Keratinocyte (primary cell): Measurements from ENCODE around the gene SMYD3. TPM values are rescaled to one million over a fixed set of nuclear protein-coding genes. Genes with fewer than 3 reads are reported as not detected.

Source experiments
- DNase-seq: peaks from one replicate; pipeline ENCODE4 v3.0.0-alpha.2; 2011; ENCODE audit warnings: low read depth, missing footprints, low spot score
- FAIRE-seq: peaks from 2 replicates; lab custom pipeline; 2011; peaks lifted over from hg19 to GRCh38; lab: Jason Lieb, UNC
- H2AFZ ChIP-seq: 2 replicates; pipeline ENCODE4 v1.6.0; 2012; ENCODE audit warnings: low read length, control low read depth, inconsistent platforms; ENCODE audit not compliant: control insufficient read depth
- H3K27ac ChIP-seq: 2 replicates; pipeline ENCODE4 v1.5.1; 2011; ENCODE audit warnings: low read length; ENCODE audit not compliant: control insufficient read depth, insufficient read depth
- H3K27me3 ChIP-seq: 3 replicates; pipeline ENCODE4 v1.6.0; 2011; ENCODE audit warnings: low read length; ENCODE audit not compliant: control insufficient read depth, insufficient read depth; ENCODE audit errors: extremely low read depth
- H3K36me3 ChIP-seq, 2 experiments: 2 replicates in 1 of 2; 3 replicates in 1 of 2; pipeline ENCODE4 v1.5.1; 2011; ENCODE audit warnings: low read length in 2 of 2, mild to moderate bottlenecking in 1 of 2; ENCODE audit not compliant: control insufficient read depth in 2 of 2, insufficient read depth in 2 of 2; ENCODE audit errors: extremely low read depth in 1 of 2
- H3K4me1 ChIP-seq: 3 replicates; pipeline ENCODE4 v1.5.1; 2011; ENCODE audit warnings: low read length; ENCODE audit not compliant: control insufficient read depth, insufficient read depth; ENCODE audit errors: extremely low read depth
- H3K4me2 ChIP-seq: 3 replicates; pipeline ENCODE4 v1.6.0; 2011; ENCODE audit warnings: low read depth, low read length; ENCODE audit not compliant: control insufficient read depth, insufficient read depth; ENCODE audit errors: extremely low read depth
- H3K4me3 ChIP-seq, 3 experiments: fragments of 200-600 bp in 1 of 3; sonication (generic) in 1 of 3; 2 replicates in 2 of 3; 3 replicates in 1 of 3; pipeline ENCODE4 v1.5.1; 2011 to 2016; ENCODE audit warnings: low read length in 3 of 3, mild to moderate bottlenecking in 3 of 3, control low read depth in 2 of 3, inconsistent platforms in 1 of 3, low read depth in 1 of 3, mixed read lengths in 1 of 3, mixed run types in 1 of 3, moderate library complexity in 1 of 3; ENCODE audit not compliant: control insufficient read depth in 2 of 3, insufficient read depth in 2 of 3; ENCODE audit errors: extremely low read depth in 1 of 3
- H3K79me2 ChIP-seq: 2 replicates; pipeline ENCODE4 v1.6.0; 2012; ENCODE audit warnings: low read length; ENCODE audit not compliant: control insufficient read depth, insufficient read depth
- H3K9ac ChIP-seq: 3 replicates; pipeline ENCODE4 v1.6.0; 2011; ENCODE audit warnings: low read length; ENCODE audit not compliant: control insufficient read depth, insufficient read depth; ENCODE audit errors: extremely low read depth
- H3K9me1 ChIP-seq: 3 replicates; pipeline ENCODE4 v1.6.0; 2011; ENCODE audit warnings: low read length; ENCODE audit not compliant: control insufficient read depth, insufficient read depth; ENCODE audit errors: extremely low read depth
- H3K9me3 ChIP-seq: 2 replicates; pipeline ENCODE4 v1.5.1; 2012; ENCODE audit warnings: low read depth, low read length; ENCODE audit not compliant: control insufficient read depth
- H4K20me1 ChIP-seq: 3 replicates; pipeline ENCODE4 v1.6.0; 2011; ENCODE audit warnings: low read length; ENCODE audit not compliant: control insufficient read depth, insufficient read depth; ENCODE audit errors: extremely low read depth
- CTCF ChIP-seq, 3 experiments: IDR thresholded peaks in 1 of 3; conservative IDR thresholded peaks in 1 of 3; optimal IDR thresholded peaks in 1 of 3; 2 replicates in 2 of 3; 3 replicates in 1 of 3; pipeline versions ENCODE3 to v1.5.1; 2011; ENCODE audit warnings: low read length in 3 of 3, mild to moderate bottlenecking in 3 of 3, moderate library complexity in 2 of 3, control low read depth in 1 of 3, inconsistent platforms in 1 of 3; ENCODE audit not compliant: insufficient read depth in 2 of 3; ENCODE audit errors: extremely low read depth in 1 of 3
- EZH2 ChIP-seq: IDR thresholded peaks from one replicate; pipeline ENCODE4 v1.6.1; 2012; ENCODE audit warnings: inconsistent platforms, mild to moderate bottlenecking, low read length, moderate library complexity
- dilution Hi-C: fragments of 300-500 bp; cut with MboI; formaldehyde crosslinking; loops from one replicate; pipeline ENCODE4 v1.7.0; 2020; ENCODE audit warnings: low sequenced_read_pairs; ENCODE audit not compliant: extremely low pct_ligation_motif_present
- polyA plus RNA-seq, 5 experiments: library from polyadenylated mRNA; depleted of rRNA in 3 of 5; stranded (reverse) in 3 of 5; stranded (forward) in 1 of 5; unstranded in 1 of 5; fragments of >200 nt; gene quantifications; 1 replicate in 1 of 5; 2 replicates in 3 of 5; 3 replicates in 1 of 5; pipeline versions ENCODE4 v1.2.1 to v1.2.3, GENCODE V29; 2011 to 2012; ENCODE audit warnings: missing spikeins in 2 of 5, low read depth in 1 of 5, low replicate concordance in 1 of 5

SMYD3 gene
- polyA plus RNA-seq, 1 donor (not counting 4 experiments of a cell fraction or from before 2014, with no cell fraction given) = 31.0 TPM

GRCh38 chr1:245872475-245872874 lies 634.6 kb downstream of the SMYD3 start:
- Histone ChIP-seq H3K4me3 (no peak overlapping the region), H3K79me2 (no peaks in the 10 kb centered on the region), H3K9ac (no peak overlapping the region), H3K27me3 (no peaks in the 10 kb centered on the region), H3K36me3 (no peaks in the 10 kb centered on the region), H2AFZ (no peak overlapping the region), H3K9me1 (no peaks in the 10 kb centered on the region), H3K9me3 (no peaks in the 10 kb centered on the region), H3K27ac (no peak overlapping the region), H4K20me1 (no peaks in the 10 kb centered on the region), H3K4me1 (peaks cover 7% of the 10 kb centered on the region), H3K4me2 (no peak overlapping the region)
- DNase-seq = no peak
- no peak for FAIRE-seq
- TF ChIP-seq EZH2 = no peak
- TF ChIP-seq CTCF (optimal IDR thresholded peaks at IDR 0.05 in 1 of 3, IDR thresholded peaks at IDR 0.05 in 1 of 3, conservative IDR thresholded peaks at IDR 0.05 in 1 of 3; ENCODE audit: extremely low read depth in 1 of 3, insufficient read depth in 2 of 3, low read length in 3 of 3) = no peak
- dilution Hi-C loops = no loop called here

DNA sequence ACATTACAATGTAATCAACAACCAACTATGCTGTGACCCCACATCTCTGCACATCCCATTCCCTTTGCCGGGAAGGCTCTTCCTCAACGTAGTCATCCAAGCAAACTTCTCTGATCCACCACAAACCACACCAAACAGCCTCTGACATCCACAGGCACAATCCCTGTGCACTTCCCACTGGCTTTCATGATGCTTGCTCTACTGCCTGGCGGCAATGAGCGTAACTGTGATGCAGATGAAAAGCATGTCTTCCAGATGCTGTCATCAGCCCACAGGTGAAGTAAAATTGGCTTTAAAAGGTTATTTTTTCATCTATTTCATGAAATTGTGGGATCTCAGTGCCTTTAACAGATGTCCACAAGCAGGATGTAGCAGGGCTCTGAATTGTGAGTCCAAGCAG lies 635.2 kb downstream of the SMYD3 start:
- TF ChIP-seq EZH2 = no peak
- no peak for TF ChIP-seq CTCF (optimal IDR thresholded peaks at IDR 0.05 in 1 of 3, IDR thresholded peaks at IDR 0.05 in 1 of 3, conservative IDR thresholded peaks at IDR 0.05 in 1 of 3; ENCODE audit: extremely low read depth in 1 of 3, insufficient read depth in 2 of 3, low read length in 3 of 3)
- dilution Hi-C loops = no loop called here

More for the DNA sequence above, 635.2 kb downstream of the SMYD3 start:
- Histone ChIP-seq H3K9me3 (no peaks in the 10 kb centered on the region), H3K9me1 (no peaks in the 10 kb centered on the region), H2AFZ (no peak overlapping the region), H3K4me3 (no peak overlapping the region), H3K36me3 (no peaks in the 10 kb centered on the region), H3K4me2 (no peak overlapping the region), H3K9ac (no peak overlapping the region), H3K27me3 (no peaks in the 10 kb centered on the region), H3K79me2 (no peaks in the 10 kb centered on the region), H3K27ac (no peak overlapping the region), H3K4me1 (peaks cover 7% of the 10 kb centered on the region), H4K20me1 (no peaks in the 10 kb centered on the region)
- no peak for DNase-seq
- FAIRE-seq = no peak
